ENCODE measurements around the gene FNDC10.
"Not testable (repeated sequence)": the region's sequence is repeated elsewhere in the genome, so short reads cannot be mapped to it uniquely, and the experiment has no call there.

Gene FNDC10

DNA sequence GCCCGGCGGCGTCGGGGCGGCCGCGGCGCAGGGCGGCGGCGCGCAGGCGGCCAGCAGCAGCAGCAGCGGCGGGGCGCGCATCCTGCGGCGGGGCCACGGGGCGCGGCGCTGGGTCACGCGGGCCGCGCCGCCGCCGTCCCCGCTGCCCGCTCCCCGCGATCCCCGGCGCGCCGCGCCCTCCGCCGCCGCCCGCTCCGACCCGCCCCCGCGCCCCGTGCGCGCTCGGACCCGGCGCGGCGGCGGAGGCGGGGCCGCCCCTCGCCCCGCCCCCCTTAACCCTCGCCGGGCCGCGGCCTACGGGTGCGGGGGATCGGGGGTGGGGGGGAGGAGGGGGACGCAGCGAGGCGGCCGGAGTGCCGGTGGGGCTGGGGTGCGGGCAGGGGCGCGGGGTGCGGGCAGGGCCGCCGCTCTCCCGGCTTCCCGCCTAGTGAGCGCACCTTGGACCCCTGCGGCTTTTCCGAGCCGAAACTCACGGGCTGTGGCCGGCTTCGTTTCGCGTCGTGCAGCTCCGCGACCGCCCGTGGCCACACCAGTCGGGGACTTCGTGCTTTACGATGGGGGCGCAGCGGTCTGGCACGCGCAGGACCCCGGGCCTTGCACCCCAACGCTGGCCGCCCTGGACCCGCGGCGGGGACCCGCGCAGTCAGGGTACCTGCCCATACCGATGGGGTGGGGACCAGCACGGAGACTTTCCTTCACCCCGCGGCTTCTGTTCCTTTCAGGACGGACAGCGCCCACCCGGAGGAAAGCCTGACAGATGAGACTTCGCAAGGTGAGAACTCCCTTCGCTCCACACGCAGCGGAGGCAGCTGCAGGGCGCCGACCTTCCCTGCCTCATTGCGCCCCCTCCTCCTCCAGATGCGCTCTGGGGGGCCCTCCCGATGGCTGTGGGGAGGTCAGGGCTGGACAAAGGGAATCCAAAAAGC lies at the start of gene FNDC10:
Gene FNDC10 (minus strand): TSS at position 201 of the 926 bp plus-strand sequence. CDS start 120 bp downstream, at position 81.
- DNase-seq (ENCODE audit: low spot score): no peak

DNA sequence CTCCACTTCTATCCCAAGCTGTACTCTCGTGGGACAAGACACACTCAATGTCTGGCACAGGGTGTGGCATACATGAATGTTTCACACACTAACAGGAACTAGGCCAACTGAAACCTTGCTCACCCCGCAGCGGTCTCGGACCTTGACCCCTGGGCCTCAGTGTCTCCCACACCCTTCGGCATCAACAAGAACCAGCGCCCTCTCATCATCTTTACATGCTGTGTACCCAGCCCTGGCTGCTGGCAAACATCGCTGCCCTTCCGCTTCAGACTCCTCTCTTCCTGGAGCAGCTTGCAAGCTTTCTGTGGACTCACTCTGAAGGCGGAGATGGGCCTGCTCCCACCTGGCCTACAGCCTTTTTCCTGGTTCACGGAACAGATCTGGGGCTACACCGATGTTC lies 48.3 kb upstream of the FNDC10 start:
- not testable (repeated sequence) for DNase-seq (ENCODE audit: low spot score)

DNA sequence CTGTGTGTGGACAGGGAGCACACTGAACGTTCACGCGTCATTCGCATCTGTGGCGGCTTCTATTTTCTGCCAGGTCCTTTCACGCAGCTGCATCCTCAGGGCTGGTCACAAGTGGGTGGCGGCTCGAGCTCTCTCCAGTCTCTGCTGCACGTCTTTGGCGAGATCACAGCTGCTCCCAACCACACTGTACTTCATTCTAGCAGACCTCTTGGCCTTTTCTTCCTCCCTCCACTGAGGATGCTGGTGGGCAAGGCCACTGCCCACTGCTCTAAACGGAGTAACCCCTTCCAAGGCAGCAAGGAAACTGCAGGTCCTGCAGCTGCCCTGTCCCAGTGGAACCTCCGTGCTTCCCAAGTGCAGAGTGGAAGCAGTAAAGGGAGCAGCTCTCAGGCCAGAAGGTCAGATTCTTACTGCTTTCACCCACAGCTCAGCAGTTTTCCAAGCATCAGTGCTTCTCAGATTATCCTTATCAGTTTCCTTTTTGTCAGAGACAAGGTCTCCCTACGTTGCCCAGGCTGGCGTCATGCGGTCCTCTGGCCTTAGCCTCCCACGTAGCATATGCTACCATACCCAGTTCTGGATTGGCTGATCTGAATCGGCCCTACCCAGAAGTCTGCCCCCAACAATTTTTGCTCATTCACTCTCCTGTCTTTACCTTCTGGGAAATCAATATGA lies 47.8 kb upstream of the FNDC10 start:
- not testable (repeated sequence) for DNase-seq (ENCODE audit: low spot score)

DNA sequence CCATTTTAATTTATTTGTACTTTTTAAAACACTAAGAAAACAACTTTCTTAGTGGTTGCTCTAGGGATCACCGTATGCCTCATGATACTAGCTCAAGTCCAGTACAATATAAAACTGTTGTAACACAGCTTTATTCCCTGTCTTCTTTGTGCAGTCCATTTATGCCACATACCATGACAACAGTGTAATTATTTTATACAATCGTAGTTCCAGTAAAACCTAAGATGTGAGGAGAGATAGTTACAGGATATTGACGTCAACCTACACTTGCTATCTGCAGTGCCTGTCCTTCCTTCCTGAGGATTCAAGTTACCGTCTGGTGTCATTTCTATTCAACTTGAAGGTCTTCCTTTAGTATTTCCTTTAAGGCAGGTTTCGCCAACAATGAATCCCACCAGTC lies 46.4 kb upstream of the FNDC10 start:
- not testable (repeated sequence) for DNase-seq (ENCODE audit: low spot score)

DNA sequence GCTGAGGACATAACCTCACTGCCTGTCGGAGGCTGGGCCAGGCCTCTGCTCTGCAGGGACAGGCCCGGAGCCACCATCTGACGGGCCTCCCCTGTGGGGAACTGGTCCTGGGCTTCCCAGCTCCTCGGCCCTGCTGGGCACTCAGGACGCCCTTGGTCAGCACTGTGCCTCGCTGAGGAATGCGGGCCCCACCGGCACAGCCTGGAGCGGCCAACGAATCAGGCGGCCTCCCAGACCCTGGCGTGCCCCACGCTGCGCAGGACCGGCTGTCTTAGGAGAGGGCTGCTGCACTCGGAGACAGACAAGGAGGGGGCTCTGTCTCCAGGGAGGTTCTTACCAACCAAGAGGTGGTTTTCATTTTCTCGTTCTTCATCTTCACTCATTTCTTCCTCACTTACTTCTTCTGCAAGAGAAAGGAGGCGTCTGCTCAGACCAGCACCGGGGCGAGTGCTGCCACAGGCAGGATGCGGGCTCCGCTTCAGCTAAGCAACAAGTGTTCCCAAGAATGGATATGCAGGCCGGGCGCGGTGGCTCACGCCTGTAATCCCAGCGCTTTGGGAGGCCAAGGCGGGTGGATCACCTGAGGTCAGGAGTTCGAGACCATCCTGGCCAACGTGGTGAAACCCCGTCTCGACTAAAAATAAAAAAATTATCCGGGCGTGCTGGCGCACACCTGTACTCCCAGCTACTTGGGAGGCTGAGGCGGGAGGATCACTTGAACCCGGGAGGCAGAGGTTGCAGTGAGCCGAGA lies 41.0 kb upstream of the FNDC10 start:
- not testable (repeated sequence) for DNase-seq (ENCODE audit: low spot score)

DNA sequence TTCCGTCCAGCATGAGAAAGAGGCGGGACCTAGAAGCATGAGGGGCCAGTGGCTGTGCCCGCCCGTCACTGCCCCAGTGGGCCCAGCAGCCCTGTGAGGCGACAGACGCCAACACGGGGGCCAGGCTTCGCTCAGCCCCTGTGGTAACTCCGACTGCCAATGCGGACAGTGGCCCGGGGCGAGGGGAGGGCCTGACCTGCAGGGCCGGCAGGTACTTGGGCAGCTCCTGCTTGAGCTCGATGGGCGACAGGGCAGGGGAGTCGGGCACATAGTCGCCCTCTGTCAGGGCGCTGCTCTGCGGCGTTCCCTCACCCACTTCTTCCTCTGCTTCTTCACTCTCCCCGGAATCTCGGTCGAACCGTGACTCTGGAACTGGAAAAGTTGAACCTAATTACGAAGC lies 40.1 kb upstream of the FNDC10 start:
- not testable (repeated sequence) for DNase-seq (ENCODE audit: low spot score)

DNA sequence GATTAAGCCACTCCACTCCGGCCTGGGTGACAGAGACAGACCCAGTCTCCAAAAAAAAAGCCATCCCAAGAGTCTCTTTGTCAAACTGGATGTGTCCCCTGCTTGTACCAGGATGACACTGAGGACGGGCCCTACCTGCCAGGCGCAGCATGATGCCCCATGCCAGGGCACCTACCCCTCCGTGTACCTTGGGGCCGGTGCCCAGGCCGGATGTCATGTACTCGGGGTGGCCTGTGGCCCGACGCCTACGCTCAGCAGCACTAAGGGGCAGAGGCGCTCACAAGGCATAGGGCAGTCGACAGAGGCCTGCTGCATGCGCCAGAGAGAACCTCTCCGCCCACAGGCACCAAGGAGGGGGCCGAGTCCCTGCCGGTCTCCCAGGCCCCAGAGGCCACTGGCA lies 39.4 kb upstream of the FNDC10 start:
- DNase-seq (ENCODE audit: low spot score): not testable (repeated sequence)

DNA sequence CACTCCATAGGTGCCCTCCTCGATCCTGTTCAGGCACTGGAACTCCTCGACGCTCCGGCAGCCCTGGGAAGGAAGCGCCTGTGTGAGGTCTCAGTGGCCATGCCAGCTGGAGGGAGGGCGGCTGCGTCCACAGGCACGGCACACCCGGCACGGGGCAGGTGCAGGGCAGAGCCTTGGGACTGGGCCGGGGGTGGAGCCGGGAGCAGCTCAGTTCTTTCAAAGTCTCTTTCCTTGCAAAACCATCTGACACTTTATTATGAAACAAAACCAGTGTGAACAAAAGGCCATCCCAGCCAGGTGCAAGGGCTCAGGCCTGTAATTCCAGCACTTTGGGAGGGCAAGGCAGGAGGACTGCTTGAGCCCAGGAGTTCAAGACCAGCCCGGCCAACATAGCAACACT lies 38.6 kb upstream of the FNDC10 start:
- DNase-seq (ENCODE audit: low spot score): not testable (repeated sequence)

DNA sequence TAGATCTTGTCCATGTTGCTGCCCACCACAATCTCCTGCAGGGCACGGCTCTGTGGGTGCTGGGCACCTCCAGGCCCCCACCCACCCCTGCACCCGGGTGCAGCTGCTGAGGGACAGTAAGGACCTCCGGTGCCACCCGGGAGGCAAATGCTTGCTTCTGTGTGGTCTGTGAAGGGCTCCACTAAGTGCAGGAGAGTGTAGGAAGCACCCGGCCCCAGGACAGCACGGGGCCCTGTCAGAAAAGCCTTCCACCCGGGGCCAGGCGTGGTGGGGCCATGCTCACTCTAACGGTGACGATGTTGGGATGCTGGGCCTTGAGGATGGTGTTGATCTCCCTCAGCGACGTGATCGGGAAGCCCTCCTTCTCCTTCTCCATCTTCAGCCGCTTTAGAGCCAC lies 37.5 kb upstream of the FNDC10 start:
- DNase-seq (ENCODE audit: low spot score): not testable (repeated sequence)

DNA sequence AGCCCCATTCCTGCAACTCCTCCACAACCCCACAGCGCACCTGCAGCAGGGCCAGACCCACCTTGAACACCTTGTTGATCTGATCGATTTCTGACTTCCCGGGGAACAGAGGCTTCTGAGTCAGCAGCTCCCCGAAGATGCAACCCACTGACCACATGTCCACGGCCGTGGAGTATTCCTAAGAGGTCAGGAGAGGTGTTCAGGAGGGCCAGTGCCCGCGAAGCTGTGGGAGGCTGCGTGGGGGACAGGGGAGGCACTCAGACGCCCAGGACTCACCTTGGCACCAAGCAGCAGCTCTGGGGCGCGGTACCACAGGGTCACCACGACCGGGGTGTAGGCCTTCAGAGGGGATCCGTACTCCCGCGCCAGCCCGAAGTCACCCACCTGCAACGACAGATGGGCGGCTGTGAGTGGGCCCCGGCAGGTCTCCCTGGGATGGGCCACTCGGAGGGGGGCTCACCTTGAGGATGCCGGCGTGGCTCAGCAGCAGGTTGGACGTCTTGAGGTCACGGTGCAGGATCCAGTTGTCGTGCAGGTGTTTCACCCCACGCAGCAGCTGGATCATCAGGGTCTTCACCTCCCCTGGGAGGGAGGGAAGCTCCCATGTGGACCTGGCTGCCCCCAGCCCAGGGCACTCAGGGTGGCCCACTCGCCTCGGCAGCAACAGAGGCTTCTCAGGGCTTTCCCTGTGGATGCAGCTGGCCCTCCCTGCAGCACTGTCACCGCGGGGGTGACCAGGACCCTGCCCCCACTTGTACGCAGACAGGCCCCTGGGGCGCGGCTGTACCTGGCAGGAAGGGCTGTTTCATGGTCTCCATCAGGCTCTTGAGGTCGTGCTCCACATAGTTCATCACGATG lies 36.9 kb upstream of the FNDC10 start:
- DNase-seq (ENCODE audit: low spot score): not testable (repeated sequence)

DNA sequence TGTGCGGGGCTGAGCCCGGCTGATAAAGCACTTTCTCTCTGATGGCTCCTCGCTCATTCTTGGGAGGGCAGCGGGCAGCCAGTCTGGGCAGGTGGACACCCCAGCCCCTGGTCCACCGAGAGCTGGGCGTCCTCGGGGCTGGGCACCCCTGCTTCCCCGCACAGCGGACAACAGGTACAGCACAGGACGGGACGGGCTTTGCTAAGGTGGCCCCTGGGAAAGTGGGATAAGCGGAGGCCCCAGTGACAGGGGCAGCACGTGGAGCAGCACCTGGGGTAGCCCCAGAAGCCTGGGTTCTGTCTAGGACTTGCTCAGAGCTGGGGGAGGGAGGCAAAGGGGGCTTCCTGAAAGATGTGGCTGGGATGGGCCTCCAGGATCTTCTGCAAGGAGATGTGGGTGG lies 34.7 kb upstream of the FNDC10 start:
- not testable (repeated sequence) for DNase-seq (ENCODE audit: low spot score)

DNA sequence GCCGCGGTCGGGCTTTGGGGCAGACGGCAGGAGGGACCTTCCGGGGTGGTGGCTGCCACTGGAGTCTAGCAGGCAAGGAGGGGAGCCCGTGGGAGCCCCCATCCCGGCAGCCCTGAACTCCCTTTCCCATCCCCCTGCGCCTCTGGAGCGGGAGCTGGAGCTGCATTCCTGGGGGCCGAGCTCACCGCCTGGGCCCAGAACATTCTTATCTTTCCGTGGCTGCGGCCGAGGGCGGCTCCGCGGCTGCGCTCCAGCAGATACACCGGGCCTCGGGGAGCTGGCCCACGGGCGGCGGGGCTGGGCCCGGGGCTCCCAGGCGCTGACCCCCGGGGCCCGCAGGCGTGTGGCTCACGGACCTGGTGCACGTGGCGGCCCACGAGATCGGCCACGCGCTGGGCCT lies 33.5 kb upstream of the FNDC10 start:
- not testable (repeated sequence) for DNase-seq (ENCODE audit: low spot score)

DNA sequence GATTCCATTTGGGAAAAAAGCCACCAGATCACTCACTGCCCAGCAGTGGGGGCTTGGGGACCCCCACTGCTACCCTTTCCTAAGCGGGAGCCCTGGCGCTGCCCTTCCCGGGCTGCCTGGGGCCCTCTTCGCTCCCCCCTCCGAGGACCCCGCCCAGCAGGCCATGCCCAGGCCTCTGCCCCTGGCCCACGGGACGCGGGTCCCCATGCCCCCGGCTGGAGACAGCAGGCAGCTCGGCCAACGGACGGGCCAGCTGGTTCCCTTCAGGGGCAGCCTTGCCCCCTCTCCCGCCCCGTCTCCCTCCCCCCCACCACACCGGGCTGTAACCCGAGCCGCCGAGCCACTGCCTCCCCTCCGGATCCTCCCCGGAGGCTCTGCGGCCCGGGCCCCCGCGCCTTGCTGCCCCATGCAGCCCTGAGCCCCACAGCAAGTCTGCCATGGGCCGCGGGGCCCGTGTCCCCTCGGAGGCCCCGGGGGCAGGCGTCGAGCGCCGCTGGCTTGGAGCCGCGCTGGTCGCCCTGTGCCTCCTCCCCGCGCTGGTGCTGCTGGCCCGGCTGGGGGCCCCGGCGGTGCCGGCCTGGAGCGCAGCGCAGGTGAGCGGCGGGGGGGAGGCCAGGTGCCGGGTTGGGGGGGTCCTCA lies 32.0 kb upstream of the FNDC10 start, which contains the start of gene MMP23B:
Gene MMP23B (plus strand): TSS at position 392 of the 639 bp plus-strand sequence. CDS start 46 bp downstream, at position 438.
- DNase-seq (ENCODE audit: low spot score): no peak

DNA sequence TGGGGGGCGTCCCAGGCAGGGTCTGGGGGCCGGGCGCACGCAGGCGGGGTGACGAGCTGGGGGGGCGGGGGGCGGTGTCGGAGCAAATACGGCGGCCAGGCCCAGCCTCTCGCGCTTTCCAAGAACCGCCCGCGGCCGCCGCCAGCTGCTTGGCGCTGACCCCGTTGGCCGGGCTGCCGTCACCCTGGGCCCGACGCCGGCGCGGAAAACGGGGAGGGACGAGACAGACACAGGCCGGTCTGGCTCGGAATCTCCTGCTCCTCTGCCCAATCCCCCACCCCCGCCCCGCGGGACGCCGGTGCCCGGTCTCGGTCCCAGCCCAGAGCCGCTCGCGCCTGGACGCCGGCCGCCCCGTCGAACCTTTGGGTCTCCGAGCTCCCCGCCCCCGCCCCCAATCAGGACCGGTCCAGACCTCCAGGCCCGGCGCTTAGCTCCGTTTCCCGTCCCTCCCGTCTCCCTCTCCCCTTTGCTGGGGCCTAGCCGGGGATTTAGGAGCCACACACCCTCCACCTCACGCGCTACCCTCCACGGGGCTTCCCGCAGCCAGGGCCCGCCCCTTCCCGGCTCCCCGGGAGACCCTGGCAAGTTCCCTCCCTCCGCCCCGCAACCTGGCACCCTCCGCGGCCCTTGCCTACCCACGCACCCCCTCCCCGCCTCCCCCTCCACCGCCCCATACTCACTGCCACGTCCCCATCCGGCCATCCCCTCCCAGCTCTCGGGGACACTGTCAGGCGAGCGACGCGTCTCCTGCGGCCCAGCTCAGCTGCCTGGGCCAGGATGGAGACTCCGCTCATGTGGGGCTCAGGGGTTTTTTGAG lies 31.2 kb upstream of the FNDC10 start:
- DNase-seq (ENCODE audit: low spot score): no peak

DNA sequence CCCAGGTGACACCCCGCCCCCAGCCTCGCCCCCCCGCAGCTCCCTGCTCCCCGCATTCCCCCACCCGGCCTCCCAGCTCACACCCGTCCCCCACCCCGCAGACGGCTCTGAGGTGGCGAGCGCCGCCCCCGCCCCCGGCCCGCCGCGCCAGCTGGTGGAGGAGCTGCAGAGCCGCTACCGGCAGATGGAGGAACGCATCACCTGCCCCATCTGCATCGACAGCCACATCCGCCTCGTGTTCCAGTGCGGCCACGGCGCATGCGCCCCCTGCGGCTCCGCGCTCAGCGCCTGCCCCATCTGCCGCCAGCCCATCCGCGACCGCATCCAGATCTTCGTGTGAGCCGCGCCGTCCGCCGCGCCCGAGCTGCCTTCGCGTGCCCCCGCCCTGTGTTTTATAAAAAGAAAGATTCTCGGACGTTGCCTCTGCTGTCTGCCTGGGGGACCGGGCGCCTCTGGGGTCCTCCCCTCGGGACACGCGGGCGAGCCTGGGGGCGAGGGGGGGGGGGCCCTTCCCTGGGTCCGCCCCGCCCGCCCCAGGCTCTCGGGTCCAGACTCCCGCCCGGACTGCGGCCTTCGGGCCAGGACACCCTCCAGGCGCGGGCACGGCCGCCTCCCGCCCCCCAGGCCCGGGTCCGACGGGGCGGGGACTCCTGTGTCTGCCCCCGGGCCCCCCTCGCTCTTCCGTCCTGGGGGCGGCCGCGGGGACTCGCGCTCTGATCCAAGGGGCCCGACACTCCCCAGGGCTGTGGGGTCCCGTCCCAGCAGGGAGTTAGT lies 30.4 kb upstream of the FNDC10 start:
- no peak for DNase-seq (ENCODE audit: low spot score)

DNA sequence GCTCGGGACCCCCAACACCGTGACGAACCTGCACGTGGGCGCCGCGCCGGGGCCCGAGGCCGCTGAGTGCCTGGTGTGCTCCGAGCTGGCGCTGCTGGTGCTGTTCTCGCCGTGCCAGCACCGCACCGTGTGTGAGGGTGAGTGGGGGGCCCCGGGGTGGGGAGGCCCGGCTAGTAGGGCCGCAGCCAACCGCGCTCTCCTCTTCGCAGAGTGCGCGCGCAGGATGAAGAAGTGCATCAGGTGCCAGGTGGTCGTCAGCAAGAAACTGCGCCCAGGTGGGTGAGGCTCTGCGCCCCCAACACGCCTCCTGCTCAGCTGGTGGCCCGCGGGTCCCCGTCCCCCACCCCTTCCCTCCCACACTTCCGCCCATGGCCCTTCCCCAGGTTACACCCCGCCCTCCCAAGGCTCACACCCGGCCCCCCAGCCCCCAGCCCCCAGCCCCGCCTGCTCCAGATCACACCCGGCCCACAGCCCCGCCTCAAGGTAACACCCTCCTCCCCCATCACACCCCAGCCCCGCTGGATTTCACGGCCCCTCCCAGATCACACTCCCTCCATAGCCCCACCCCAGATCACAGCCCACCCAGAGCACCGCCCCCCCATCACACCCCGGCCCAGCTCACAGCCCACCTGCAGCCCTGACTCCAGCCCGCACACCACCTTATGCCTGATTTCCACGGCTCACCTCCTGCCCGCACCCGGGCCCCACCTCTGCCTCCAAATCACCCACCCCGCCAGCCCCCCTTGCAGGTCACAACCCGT lies 29.7 kb upstream of the FNDC10 start:
- no peak for DNase-seq (ENCODE audit: low spot score)

DNA sequence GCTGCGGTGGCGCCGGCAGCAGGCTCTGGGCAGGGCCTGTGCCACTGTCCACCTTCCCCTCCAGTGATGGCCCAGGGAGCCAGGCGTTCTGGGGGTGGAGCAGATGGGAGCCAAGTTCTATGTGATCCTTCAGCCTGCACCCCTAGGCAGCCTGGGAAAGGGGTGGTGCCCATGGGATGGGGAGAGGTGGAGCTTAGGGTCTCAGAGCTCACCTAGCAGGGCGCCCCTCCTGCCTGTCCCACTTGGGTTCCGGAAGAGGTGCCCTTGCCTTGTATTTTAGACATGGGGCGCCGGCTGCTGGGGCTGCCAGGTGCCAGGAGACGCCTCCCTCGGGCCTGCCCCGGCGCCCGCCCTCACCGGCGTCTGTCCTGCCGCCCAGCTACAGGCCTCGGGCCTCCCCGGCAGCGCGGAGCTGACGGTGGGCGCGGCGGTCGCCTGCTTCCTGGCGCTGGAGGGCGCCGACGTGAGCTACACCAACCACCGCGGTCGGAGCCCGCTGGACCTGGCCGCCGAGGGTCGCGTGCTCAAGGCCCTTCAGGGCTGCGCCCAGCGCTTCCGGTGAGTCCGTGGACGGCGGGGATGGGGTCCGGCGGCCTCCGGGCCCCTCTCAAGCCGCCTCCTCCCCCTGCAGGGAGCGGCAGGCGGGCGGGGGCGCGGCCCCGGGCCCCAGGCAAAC lies 29.0 kb upstream of the FNDC10 start:
- DNase-seq (ENCODE audit: low spot score): no peak

All from cerebellar cortex (tissue), 1 donor.